Left lobe of liver (tissue), 2 donors: ENCODE results near the gene PLB1. TPM values are rescaled to one million over a fixed set of nuclear protein-coding genes. Genes with fewer than 3 reads are reported as not detected.
"Not testable (repeated sequence)": the region's sequence is repeated elsewhere in the genome, so short reads cannot be mapped to it uniquely, and the experiment has no call there.

Source experiments
- ATAC-seq: fragments of 200-7000 bp; cut with Tn5 transposase; one replicate; pipeline ENCODE4 v1.9.1; 2020; ENCODE audit warnings: mild to moderate bottlenecking, moderate library complexity
- DNase-seq: peaks from one replicate; pipeline ENCODE4 v3.0.0-alpha.2; 2020; ENCODE audit warnings: low spot score
- total RNA-seq: library from RNA; stranded (reverse); gene quantifications from one replicate; pipeline ENCODE4 v1.2.1, GENCODE V29; 2021
- donor health status: DM: no; HTN: no; CAD: no; lungs with moderate emphysema.
- donor health status: DM: no; HTN: yes; CAD: no.

PLB1 gene
- total RNA-seq, 1 donor from 2014 or later: 0.45 TPM

DNA sequence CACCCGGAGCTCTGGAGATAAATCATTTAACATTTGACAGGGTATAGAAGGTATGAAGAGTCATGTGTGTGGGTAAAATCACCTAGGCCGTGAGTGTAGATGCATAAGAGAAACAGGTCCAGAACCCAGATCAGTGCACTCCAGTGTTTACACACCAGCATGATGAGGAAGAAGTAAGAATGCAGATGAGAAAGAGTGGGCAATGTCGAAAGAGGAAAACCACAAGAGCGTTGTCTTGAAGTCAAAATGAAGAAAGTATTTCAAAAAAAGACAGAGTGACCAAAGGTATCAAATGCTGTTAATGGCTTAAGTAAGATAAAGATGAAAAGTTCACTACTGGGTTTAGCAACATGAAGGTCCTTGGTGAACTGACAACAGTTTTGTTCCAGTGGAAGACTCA is 32.0 kb upstream of the PLB1 start:
- no peak for ATAC-seq
- DNase-seq: no peak

DNA sequence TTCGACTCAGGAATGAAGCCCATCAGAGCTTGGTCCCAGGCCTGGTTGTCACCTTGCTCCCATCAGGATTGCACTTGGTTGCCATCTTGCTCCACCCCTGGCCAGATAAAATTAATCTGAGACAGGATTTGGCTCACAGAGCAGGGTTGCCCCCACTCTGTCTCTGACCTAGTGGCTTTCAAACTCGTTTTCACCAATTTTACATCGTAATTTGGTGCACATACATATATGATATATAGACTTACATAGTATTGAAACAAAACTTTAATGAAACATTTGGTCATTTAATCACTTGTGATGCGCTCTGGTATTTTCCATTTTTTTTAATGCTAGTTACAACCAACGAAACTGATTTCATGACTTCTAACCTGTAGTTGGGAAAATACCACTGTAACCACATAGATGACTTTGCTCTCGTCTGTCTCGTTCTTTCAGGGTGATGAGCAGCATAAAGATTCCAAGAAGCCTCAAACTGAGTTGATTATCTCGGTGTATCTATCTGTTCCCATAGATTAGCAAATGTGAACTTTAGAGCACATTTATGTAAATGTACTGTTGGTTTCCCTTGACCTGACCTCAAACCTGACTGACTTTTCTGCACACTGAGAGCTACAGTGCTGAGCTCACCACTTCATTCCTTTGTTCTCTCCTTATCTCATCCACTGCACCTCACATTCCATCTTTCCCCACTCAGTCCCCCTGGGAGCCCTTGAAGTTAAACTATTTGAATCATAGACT is 30.5 kb upstream of the PLB1 start:
- ATAC-seq (no peak), DNase-seq (no peak)

- DNase-seq: no peak
- ATAC-seq: no peak
Measured at GRCh38 chr2:28469304-28469703, 26.6 kb upstream of the PLB1 start.

GRCh38 chr2:28469947-28470535 is 25.8 kb upstream of the PLB1 start:
- no peak for DNase-seq
- ATAC-seq: no peak

DNA sequence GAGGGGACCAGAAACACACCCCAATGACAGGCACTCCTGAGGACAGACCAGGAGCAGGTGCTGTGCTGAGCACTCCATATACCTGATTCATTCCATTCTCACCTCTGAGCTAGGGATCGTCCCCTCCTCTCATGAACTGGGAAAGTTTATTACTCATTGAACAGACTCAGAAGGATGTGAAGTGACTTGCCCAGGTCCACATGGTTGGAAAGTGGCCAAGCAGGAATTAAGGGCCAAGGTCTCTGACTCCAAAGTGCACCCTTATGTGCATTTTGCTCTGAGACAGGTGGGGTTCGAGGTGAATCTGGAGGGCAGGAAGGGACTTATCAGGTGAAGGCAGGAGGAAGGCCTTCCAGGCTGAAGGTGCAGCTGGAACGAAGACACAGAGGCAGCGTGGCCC is 25.1 kb upstream of the PLB1 start:
- no peak for DNase-seq
- ATAC-seq: no peak

DNA sequence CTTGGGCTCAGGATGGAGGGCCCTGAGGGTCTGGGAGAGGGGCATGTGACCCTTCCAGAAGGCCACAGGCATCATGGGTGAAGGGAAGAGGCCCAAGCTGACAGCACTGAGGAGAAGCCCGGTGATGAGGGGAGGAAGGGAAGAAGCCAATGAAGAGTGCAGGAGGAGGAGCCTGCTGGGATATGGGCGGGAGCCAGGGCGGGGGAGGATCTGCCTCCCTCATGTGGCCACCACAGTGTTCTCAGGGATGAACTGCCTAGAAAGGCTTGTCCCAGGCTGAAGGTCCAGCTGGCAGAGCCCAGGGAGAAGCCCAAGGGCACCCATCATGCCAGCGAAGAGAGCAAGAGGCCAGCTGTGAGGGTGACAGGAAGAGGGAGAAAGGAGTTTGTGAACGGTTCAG is 24.6 kb upstream of the PLB1 start:
- ATAC-seq (no peak), DNase-seq (no peak)

- no peak for DNase-seq
Measured at GRCh38 chr2:28471701-28472236, 24.1 kb upstream of the PLB1 start.

GRCh38 chr2:28472641-28473040 is 23.2 kb upstream of the PLB1 start:
- DNase-seq, ATAC-seq: not testable (repeated sequence)

More at GRCh38 chr2:28471701-28472236, 24.1 kb upstream of the PLB1 start:
- ATAC-seq: no peak

DNA sequence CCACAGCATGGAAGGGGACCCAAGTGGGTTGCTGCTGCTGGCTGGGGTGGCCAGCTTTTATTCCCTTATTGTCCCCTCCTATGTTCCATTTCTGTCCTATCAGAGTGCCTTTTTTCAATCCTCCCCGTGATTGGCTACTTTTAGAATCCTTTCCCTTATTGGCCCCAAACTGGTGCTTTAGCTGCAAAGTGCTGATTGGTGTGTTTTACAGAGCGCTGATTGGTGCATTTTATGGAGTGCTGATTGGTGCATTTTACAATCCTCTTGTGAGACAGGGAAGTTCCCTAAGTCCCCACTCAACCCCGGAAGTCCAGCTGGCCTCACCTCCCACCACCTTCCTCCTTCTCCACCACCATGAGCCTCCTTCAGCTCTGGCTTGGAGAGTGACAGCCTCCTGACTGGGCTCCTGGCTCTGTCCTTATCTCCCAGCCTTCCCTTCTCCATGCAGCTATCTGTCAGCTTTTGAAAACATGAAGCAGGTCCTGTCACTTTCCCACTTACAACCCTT is 20.7 kb upstream of the PLB1 start:
- no peak for DNase-seq
- no peak for ATAC-seq

DNA sequence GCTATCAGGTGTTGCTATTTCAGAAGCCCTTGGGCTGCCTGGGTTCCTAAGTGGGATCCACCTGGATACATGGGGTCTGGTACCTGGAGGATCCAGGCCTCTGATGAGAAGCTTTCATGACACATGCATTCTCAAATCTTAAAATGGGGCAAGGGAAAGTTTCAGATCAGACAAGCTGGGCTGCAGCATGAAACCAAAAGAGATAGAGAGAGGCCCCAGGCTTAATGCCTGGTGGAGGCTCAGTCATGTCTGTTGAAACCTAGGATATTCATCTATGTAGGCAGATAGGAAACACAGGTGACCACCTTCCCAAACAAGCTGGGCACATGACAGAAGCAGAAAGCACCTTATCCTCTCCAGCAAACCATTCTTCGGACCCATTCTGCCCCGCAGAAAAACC is 18.8 kb upstream of the PLB1 start:
- DNase-seq (peak; percentile 14), ATAC-seq (no peak)

DNA sequence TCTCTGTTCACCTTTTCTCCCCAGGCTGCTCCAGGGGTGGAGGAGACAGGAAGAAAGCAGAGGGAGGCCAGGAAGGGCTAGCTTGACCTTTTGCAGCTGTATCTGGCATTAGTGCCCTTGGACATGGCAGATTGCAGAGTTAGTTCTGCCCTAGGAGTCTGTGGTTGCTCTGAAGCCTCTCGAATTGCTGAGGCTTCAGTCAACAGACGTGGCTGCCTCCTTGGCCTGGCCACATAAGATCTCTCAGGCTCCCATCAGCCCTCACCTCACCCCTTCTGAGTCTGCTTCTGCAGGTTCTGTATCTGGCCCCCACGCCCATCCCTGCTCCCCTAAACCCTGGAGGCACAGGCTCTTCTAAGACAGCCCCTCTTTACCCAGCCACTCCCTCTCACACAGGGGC is 18.2 kb upstream of the PLB1 start:
- ATAC-seq: no peak
- peak; percentile 38 for DNase-seq

DNA sequence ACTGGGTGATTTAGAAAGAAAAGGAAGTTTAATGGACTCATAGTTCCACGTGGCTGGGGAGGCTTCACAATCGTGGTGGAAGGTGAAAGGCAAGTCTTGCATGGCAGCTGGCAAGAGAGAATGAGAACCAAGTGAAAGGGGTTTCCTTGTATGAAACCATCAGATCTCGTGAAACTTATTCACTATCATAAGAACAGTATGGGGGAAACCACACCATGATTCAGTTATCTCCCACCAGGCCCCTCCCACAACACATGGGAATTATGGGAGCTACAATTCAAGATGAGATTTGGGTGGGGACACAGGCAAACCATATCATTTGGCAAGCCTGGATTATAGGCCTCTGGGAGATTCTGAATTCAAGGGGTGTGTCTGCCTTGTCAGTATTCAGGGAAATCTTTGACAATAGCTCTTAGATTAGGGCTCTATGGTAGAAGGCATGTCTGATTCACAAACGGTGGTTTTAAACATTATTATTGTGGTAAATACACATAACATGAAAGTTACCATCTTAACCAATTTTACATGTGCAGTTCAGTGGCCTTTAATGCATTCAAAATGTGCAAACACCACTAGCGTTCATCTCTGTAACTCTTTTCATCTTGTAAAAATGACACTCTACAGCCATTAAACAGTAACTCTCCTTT is 15.3 kb upstream of the PLB1 start:
- DNase-seq: no peak
- ATAC-seq: no peak

- DNase-seq (no peak), ATAC-seq (no peak)
Measured at GRCh38 chr2:28481905-28482304, 14.0 kb upstream of the PLB1 start.

GRCh38 chr2:28484835-28485234 is 11.0 kb upstream of the PLB1 start:
- ATAC-seq: no peak

DNA sequence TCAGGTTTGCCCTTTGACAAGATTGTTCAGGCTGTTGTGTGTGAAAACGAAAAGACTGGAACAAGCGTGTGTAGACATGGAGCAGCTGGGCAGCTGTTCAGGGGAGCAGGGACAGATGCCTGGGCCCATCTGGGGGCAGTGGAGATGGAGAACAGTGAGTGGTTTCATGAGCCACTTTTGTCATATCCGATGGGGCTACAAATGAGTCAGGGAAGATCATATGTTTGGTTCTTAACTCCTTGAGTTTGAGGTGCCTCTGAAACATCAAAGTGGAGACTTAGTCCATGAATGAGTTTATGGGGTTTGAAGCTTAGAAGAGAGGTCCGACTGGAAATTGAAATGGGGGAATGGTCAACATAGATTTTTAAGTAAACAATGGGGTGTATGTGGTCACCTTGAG is 9.3 kb upstream of the PLB1 start:
- DNase-seq: no peak
- ATAC-seq: no peak

More at GRCh38 chr2:28484835-28485234, 11.0 kb upstream of the PLB1 start:
- DNase-seq: no peak

GRCh38 chr2:28487258-28487657 is 8.6 kb upstream of the PLB1 start:
- DNase-seq: no peak
- no peak for ATAC-seq

GRCh38 chr2:28488083-28488830 is 7.6 kb upstream of the PLB1 start:
- DNase-seq (no peak), ATAC-seq (no peak)

GRCh38 chr2:28488858-28489575 is 6.8 kb upstream of the PLB1 start:
- DNase-seq (no peak), ATAC-seq (no peak)

DNA sequence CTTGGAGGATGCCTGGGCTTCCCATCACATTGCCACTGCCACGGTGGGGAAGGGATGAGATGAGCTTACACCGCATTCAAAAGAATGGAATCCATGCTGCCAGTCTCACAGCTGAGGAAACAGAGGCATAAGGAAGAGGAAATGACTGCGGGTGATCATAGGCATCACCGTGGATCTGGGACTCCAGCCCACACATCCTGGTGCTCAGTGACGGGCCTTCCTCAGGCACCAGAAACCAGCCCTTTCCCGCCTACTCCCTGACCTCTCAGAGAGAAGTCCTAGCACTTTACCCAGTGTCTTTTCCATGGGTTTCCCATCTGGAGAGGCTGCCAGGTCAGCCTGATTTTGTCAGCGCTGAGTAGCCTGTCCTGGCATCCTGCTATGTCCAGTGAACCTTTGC is 5.3 kb upstream of the PLB1 start:
- no peak for ATAC-seq
- DNase-seq: no peak

DNA sequence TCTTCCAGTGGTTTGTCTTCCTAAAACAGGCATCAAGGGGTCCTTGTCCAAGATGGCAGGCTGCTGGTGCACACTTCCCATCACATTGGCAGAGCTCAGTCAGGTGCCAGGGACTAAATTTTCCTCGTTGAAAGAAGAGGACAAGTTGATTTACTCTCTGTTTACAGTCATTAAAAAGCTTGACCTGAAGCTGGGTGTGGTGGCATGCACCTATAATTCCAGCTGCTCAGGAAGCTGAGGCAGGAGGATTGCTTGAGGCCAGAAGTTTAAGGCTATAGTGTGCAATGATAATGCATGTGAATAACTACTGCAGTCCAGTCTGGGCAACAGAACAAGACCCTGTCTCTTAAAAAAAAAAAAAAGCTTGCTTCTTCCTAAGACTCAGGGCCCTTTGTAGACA is 3.6 kb upstream of the PLB1 start:
- ATAC-seq (no peak), DNase-seq (peak; percentile 29)
